HG03439 (cell line): Measurements from ENCODE around the gene THBS3.
A peak's percentile ranks its signal among the peaks of the same experiment; 100 is the strongest.
"Not testable (repeated sequence)": the region's sequence is repeated elsewhere in the genome, so short reads cannot be mapped to it uniquely, and the experiment has no call there.

Experiments
- ATAC-seq: cut with Tn5 transposase; IDR thresholded peaks from one replicate; pipeline ENCODE4 v1.9.1; 2021; ENCODE audit warnings: mild to moderate bottlenecking, moderate library complexity; ENCODE audit not compliant: unreplicated experiment

The THBS3 gene

DNA sequence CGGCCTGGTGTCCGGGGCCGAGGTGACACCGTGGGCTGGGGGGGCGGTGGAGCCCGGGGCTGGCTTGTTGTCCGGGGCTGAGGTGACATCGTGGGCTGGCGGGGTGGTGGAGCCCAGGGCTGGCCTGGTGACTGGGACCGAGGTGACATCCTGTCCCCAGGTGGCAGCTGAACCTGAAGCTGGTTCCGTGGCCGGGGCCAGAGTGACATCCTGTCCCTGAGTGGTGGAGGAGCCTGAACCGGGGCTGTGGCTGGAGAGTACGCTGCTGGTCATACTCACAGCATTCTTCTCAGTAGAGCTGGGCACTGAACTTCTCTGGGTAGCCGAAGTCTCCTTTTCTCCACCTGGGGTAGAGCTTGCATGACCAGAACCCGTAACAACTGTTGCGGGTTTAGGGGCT is 15.8 kb downstream of the THBS3 start:
- ATAC-seq: no peak

GRCh38 chr1:155189926-155190325 is 17.8 kb downstream of the THBS3 start:
- not testable (repeated sequence) for ATAC-seq

- ATAC-seq: no peak
Observed at GRCh38 chr1:155188268-155188667, 19.4 kb downstream of the THBS3 start.

- ATAC-seq: no peak
Observed at GRCh38 chr1:155187456-155187891, 20.2 kb downstream of the THBS3 start.

DNA sequence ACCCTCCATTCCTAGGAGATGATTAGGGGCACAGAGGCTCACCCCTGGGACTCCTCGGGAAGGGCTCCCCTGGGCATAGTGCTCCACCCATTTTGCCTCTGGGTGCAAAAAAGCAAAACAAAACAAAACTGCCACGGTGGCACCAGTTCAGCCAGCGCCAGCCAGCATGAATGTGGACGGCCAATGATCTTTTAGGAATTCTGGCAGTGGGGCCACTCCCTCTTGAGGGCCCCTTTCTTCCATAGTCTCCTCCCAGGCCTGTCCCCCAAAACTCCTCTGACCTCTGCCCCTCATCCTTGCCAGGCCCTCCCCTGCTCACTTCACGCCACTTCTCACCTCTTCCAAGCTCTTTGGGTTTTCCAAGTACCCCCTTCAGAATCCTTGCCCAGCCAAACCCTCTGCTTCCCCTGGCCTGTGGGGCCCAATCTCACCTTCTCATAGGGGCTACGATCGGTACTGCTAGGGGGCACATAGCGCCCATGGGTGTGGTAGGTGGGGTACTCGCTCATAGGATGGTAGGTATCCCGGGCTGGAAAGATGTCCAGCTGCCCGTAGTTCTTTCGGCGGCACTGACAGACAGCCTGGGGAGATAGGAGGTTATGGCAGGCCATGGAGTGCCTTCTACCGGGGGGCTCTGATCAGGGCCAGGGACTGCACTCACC is 20.8 kb downstream of the THBS3 start:
- no peak for ATAC-seq

DNA sequence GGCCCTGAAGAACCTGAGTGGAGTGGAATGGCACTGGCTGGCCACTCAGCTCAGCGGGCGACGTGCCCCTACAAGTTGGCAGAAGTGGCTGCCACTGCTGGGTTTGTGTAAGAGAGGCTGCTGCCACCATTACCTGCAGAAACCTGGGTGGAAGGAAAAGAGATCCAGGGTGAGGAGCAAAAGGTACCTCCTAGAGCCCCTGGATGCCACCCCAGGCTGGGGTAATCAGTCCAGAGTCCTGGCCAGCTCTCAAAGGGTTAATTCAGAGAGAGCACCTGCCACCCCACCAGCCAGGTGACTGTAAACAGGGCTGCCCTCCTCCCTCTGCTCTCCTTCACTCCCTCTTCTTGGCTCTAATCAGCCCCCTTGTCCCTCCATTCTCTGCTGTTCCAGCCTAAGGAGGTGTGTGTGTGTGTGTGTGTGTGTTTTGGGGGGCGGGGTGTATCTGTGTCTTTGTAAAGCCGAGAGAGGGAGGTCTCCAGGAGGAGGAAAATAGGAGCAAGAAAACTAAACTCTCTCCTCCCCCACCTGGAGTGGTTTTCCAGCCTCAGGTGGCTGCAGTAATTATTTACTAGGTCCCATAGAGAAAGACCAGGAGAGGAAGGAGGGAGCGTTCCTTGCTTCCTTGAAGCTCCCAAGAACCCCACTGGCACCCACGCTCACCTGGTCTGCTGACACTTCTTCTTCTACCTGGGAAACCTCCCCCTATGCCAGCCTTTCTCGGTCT is 21.5 kb downstream of the THBS3 start:
- ATAC-seq: no peak

DNA sequence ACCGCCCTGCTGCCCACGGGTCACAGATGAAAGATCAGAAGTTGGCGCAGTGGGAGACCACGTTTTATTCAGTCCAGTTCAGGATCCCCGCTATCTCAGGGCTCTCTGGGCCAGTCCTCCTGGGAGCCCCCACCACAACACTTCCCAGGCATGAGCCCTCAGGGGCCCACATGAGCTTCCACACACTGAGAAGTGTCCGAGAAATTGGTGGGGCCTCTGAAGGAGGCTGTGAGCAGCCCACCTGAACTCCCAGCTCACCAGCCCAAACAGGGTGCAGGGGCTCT is 22.0 kb downstream of the THBS3 start:
- peak; percentile 14 for ATAC-seq

DNA sequence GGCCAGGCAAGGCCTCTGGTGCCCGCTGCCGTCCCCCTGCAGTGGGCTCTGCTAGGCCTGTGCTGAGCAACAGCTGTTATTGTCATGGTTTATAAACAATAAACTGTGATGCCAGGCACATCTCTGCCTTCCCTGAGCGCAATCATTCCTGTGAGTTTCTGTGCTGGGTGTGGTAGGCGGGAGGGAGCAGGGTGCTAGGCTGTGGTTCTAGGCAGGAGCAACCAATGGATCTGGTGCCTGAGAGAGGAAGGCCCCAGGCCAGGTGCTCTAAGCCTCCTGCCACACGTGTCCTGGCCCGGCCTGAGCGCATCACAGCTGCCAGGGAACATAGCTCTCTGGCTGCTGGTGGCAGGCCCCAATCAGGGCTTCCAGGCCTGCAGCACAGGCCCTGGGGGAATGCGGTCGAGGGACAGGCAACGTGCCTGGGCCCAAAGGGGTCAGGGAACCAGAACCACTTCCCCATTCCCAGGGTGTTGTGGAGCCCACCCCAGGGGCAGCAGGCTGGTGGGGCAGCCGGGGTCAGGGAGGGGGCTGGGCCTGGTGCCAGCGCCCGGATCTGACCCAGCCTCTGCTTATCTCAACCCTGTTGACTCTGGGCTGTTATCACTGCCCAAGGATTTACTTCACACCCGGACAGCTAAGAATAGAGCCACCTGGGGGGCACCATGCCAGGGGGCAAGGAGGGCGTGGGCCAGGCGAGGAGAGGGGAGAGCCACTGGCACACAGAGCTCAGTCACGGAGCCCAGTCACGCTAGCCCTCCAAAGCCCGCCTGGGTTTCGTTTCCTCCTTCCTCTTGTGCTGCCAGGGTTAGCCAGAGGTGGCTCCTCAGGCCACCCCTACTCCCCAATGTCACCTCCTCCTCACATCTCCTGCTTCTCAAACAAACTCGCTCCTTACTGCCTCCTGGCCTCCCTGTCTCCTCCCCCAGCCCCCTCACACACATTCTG is 22.6 kb downstream of the THBS3 start:
- ATAC-seq: peak; percentile 72

DNA sequence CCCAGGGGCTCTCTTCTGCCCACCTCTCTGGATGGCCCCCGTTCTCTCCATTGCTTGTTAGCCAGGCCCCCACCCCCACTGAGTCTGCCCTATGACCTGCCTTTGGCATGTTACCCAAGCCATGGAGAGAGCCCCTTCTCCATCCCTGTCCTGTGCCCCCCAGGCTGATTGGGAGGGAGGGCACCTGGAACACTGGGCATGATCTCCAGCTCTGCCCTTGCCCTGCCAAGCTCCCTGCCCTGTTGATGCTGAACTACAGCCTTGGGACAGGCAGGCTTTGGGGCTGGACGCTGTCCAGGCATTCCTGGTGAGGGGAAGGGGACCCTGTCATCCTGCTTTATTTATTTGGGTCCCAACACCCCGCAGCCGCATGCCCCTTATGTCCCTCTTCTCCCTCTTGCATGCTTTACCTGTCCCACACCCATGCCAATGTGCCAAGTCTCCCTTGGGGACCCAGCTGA is 23.3 kb downstream of the THBS3 start:
- no peak for ATAC-seq

- no peak for ATAC-seq
Observed at GRCh38 chr1:155183775-155184221, 23.9 kb downstream of the THBS3 start.

DNA sequence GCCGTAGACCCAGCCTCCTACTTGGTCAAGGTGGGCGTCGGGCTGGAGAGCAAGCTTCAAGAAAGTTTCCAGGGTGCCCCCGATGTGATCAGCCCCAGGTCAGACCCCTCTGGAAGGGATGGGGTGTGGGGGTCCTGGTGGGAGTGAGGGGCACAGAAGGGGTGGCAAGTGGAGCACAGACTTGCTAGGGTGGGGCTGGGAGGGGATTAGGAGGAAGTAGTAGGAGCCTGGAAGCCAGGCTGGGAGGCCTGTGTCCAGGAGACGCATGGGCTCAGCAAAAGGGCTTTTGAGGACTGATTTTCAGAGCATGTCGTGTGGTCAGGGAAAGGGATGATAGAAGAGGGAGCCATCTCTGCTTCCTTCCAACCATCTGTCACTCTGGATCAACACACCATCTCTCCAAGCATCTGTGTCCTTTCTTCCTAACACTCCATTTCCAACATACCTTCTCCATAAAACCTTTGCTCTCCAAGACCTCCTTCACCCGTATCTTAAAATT is 25.6 kb downstream of the THBS3 start:
- ATAC-seq: no peak

- ATAC-seq: no peak
Observed at GRCh38 chr1:155181371-155182051, 26.2 kb downstream of the THBS3 start.

DNA sequence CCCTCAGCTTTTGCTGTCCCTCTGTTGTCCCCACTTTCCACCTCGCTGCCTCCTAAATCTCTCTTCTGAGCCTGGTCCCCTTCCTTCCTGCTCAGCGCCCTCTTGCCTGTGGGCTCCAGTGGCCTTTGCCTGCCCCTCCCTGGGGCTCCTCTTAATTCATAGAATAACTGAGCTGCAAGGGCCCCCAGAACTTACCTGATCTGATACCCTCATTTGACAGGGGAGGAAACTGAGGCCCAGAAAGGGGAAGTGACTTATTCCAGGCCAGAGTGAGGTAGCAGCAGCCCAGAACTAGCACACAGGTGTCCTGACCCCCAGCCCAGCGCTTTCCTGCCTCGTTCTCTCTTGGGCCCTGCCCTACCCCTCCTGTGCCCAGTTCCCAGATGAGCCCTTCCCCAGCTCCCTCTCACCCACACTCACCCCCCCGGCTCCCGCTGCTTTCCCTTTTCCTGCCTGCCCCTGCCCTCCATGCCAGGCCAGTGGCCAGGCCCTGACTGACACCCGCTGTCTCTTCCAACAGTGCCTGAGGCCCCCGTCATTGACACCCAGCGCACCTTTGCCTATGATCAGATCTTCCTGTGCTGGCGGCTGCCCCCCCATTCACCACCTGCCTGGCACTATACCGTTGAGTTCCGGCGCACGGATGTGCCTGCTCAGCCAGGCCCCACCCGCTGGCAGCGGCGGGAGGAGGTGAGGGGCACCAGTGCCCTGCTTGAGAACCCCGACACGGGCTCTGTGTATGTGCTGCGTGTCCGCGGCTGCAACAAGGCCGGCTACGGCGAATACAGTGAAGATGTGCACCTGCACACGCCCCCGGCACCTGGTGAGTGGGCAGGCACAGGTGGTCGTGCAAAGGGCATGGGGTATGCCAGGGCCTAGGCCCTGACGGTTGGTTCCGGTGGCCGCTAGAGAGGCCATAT is 28.3 kb downstream of the THBS3 start:
- no peak for ATAC-seq

- ATAC-seq: no peak
Observed at GRCh38 chr1:155178441-155179111, 29.1 kb downstream of the THBS3 start.

DNA sequence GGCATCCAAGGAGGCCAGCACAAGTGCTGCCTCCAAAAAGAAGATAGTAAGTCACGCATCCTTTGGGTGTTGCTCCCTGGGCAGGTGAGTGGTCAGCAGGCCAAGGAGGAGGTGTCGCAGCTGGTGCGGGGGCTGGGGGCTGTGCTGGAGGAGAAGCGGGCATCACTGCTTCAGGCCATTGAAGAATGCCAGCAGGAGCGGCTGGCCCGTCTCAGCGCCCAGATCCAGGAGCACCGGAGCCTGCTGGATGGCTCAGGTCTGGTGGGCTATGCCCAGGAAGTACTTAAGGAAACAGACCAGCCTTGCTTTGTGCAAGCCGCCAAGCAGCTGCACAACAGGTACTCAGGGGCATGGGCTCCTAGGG is 29.8 kb downstream of the THBS3 start:
- no peak for ATAC-seq

DNA sequence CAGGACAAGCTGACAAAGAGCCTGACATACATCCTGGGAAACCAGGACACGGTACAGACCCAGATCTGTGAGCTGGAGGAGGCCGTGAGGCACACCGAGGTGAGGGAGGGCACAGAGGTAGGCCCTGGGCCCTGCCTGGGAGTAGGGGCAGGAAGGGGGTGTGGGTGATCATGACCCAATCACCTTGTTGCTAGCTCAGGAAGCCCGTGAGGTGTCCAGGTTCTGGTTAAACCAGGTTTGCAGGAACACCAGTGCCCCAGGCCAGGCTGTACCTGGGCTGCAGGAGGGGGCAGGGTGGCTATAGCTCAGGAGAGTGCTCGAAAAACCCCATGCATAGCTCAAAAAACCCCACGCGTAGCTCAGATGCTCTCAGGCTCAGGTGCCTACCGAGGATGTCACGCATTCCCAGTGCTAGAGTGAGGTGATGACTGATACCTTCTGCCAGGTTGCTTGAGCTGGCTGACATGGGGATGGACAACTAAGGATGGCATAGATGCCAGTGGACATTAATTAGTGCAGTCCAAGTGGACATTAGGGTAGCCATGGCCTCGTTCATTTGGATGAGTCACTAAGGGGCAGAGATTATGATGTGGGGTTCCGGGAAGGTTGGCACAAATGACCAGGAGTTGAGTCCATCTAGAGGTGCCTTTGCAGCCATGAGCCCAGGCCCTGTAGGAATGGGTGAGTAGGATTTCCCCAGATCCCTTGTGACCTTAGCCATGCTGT is 30.3 kb downstream of the THBS3 start:
- ATAC-seq: no peak

DNA sequence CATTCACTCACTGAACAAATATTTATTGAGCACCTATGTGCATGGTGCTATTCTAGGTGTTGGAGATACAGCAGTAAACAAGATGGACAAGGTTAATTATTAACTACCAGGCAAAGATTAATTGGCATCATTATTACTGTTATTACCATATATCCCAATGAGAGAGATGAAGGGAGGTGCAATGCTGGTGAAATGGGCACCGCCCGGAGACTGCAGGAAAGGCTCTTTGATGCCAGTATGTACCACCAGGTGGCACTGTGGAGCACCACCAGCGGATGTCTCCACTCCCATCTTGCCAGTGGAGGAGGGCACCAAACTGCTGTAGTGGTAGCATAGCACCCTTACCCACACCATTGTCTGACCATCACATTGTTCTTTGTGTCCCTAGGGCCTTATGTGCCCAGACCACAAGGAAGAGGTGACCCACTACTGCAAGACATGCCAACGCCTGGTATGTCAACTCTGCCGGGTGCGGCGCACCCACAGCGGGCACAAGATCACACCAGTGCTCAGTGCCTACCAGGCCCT is 31.1 kb downstream of the THBS3 start:
- ATAC-seq: no peak

DNA sequence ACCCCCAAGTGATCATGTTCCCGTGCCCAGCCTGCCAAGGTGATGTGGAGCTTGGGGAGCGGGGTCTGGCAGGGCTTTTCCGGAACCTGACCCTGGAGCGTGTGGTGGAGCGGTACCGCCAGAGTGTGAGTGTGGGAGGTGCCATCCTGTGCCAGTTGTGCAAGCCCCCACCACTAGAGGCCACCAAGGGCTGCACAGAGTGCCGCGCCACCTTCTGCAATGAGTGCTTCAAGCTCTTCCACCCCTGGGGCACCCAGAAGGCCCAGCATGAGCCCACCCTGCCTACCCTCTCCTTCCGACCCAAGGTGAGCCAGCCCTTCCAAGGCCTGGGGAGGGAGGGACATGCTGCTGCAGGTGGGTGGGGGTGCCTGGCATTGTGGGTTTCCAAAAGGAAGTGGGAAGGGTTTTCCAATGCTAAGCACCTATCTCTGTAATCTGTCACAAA is 31.7 kb downstream of the THBS3 start:
- ATAC-seq: no peak
